Activated CD4-positive, CD25-positive, alpha-beta regulatory T cell treated with anti-CD3 and anti-CD28 coated beads, Interleukin-2, amount 50 U/mL, for 16 hours (primary cell): ENCODE data around the gene POLRMT.
A peak's percentile ranks its signal among the peaks of the same experiment; 100 is the strongest.

ENCODE experiments used
- DNase-seq: peaks from one replicate; pipeline ENCODE4 v3.0.0-alpha.2; 2020; ENCODE audit warnings: low read depth, low spot score

Gene POLRMT

DNA sequence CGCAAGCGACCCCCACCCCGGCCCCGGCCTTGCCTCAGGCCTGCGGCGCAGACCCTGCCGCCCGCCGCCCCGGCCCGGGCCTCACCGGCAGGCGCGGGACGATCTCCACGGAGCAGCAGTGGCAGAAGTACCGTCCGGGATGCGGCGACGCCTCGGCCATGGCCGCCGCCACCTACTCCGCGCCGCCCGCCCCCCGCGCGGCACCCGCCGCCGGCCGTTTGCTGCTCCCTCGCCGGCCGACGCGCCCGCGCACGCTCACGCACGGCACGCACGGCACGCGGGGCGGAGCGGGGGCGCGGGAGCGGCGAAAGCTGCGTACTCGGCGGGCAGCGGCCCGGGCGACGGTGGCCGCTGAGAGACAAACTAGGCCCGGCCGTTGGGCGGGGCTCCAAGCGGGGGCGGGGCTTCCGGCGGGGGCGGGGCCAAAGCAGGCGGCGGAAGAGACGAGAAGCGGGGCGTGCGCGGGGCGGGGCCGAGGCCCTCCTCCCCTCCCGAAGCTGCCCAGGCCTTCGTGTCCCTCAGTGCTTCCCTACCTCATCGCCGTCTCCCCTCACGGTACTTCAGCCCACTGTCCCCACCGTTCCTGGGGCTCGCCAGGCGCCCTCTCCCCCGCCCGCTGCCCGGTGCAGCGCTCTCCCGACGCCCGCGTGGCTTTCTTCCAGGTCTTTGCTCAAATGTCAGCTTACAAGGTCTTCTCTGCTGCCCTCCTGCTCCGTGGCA, 29.8 kb upstream of the POLRMT start, which contains the start of gene RNF126:
Gene RNF126, minus strand, starts transcription at position 253 of the 720 bp plus-strand sequence. Its CDS starts 93 bp downstream, at position 160.
- peak; percentile 83 for DNase-seq

DNA sequence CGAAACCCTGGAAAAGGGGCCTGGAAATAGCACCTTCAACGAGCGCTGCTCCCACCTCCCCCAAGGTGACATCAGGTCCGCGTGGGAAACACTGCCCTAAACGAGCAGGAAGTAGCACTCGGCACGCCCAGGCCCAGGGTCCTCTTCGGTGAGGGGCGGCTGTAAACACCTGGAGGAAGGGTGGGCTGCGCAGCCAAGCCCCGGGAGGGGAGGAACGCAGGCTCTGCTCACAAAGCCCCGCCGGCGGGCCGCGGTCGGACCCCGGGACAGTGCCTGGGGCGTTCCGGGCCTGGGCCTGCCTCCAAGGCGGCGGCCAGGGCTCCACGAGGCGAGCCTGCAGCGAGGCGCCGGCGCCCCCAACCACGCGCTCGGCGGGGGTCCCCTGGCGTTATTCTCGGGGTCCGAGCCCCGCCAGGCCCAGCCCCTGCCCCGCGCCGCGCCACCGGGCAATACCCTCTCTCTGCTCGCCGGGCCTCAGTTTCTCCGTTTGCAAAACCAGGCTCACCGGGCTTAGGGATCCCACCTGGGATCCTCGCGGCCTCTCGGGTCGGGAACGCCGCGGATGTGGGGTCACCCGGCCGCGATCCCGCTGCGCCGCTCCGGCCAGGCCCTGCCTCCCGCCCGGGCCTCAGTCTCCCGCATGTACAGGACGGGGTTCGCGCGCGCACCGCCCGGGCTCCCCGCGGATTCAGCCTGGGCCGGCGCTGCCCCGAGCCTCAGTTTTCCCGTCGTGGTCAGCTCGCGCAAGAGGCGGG, 29.0 kb upstream of the POLRMT start:
- peak; percentile 58 for DNase-seq

GRCh38 chr19:661427-662196, 28.3 kb upstream of the POLRMT start:
- DNase-seq = peak; percentile 34

DNA sequence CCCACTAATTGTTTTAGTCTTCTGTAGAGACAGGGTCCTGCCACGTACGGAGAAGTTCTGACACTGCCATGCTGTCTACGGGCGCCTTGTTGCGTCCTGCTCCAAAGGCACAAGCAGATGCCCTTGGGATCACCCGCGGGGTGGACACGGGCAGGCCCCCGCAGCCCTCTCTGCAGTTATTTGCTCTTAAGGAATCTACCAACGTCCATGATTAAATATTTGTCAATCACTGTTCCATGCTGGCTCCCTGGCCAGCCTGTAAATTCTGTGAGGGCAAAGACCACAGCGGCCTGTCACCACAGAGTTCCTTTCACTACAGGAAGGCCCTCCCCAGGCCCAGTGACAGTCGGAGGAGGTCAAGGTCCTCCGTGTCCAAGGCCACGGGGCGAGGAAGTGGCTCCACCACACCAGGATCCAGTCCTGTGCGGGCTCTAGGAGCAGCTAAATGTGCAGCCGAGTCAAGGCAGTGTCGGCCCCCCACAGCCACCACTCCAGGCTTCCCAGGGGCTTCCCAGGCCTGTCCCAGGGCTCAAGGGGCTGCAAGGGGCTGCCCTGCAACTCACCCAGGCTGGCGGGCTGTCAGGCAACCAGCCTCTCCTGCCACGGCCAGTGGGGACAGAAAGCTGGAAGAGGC, 27.6 kb upstream of the POLRMT start:
- no peak for DNase-seq

GRCh38 chr19:658916-659839, 25.8 kb upstream of the POLRMT start:
- DNase-seq = no peak

DNA sequence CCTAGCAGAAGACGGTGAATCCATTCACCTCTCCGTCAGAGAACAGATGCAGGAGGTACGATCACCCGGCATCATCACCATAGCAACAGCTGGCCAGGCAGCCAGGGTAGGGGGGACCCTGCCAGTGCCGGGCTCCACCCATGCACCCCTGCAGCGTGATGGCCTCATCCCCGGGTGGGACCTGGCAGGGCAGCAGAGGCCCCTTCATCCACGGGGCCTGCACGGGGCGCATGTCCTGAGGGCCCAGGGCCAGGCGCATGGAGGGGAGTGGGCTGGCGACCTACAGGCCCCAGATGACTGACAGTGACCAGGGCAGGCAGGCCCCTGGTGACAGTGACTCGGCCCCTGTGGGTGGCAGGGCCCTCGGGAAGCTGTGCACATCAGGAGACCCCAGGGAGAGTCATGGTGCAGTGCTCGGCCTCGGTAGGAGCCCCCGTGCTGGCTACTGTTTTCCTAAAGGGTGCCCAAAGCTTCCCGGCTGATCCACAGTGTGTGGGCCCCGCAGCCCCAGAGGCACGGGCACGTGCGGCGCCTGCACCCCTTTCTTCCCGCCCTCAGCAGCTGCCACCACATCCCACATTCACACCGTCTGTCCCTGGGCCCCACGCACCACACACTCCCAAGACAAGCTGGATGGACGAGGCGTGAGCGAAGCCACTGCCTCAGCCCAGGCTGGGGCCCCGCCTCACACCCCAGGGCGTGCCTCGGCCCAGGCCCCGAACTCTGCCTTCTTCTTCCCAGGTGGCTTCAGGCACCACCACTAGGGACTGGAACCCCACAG, 24.9 kb upstream of the POLRMT start:
- DNase-seq = no peak

DNA sequence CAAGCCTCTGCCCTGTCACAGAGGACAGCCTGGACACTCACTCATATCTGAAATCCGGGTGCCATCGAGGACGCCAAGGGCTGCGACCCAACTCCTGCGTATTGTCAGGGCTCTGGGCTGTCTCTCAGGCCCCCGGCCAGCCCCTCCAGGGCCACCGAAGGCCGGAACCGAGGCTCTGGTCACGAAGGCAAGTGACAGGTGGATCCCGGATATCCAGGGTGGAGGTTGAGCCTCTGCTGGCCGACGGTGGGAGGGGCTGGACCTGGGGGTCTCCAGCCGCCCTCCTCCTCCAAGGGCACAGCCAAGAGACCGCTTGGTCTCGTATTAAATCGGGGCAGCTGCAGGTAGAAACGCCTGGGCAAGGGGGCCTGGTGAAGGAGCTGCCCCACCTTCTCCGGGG, 24.3 kb upstream of the POLRMT start:
- DNase-seq = no peak

GRCh38 chr19:656751-657559, 23.6 kb upstream of the POLRMT start:
- no peak for DNase-seq

DNA sequence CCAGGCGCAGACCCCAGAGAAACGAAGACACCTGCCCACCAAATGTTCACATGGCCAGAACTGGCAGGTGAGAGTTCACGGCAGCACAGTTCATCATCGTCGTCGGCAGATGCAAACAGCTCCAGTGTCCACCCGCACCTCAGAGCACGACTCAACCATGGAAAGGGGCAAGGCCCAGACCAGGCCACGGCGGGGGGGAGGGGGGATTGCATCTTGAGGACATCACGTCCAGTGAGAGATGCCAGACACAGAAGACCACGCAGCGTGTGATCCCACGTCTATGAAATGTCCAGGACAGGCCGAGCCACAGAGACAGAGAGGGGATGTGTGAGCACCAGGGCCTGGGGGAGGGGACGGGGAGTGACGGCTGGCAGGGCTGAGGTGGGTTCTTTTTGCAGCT, 22.4 kb upstream of the POLRMT start:
- DNase-seq = no peak

- no peak for DNase-seq
Observed at GRCh38 chr19:653425-653824, 20.1 kb upstream of the POLRMT start.

DNA sequence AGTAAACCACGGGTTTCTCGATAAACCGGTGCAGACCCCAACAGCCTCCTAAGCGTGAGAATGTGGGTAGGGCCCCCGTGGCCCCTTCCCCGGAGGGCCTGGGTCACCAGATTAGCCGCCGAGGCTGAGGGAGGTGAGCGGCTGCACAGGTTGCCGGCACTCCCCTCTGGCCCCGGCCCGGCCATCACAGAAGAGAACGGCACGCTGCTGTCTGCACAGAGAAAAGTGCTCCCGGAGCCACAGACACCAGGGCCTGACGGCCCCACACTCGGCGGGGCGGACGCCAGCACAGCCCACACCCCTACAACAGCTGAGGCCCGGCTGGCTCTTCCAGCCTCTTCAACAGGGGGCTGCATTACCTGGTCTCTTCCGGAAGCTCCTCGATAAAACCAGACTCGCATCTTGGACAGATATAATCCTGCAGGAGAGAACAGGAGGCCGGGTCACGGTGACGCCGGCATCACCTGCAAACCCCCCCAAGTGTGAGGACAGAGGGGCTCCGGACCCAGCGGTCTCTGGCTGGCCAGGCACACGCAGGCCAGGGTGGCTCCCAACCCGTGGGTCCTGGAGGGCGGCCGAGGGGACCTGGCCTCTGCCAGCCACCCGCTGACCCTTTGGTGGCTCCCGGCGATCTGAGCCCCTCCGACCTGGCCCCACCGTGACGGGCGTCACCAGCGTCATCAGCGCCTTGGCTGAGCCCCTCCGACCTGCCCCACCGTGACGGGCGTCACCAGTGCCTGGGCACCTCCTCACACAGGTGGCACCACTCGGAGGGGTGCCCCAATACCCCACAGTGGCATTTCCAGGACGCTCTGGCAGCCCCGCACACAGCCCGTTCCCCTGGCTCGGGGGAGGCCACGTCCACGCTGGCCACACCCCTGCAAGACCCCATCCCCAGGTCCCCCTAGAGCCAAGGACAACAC, 19.4 kb upstream of the POLRMT start:
- DNase-seq = no peak

- DNase-seq = no peak
Observed at GRCh38 chr19:651991-652390, 18.7 kb upstream of the POLRMT start.

DNA sequence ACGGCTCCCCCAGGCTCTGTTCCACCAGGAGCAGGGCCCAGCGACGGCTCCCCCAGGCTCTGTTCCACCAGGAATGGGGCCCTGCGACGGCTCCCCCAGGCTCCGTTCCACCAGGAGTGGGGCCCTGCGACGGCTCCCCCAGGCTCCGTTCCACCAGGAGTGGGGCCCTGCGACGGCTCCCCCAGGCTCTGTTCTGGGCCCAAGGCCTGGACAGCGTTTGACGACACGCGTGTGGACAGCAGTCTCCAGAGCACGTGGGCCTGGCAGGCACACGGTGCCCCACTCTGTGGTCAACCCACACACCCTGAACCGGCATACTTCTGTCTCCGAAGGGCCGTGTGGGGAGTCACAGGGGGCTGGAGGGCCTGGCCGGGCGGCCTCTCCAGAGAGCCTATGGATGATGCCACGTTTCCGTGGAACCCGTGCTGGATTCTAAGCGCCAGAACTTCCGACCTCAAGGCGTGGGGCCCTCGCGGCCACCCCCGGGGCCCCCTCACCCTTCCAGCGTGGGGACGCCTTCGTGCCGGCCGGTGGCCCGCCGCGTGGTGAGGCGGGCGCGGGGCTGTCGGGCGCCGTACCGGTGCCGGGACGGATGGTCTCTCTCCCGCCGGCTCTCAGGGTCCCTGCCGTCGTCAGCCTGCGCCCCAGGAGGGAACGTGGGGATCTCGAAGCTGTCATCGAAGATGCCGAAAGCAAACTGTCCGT, 17.9 kb upstream of the POLRMT start:
- no peak for DNase-seq

GRCh38 chr19:650121-650520, 16.8 kb upstream of the POLRMT start:
- DNase-seq = no peak

- DNase-seq = no peak
Observed at GRCh38 chr19:648904-649801, 15.8 kb upstream of the POLRMT start.

GRCh38 chr19:648305-648704, 15.0 kb upstream of the POLRMT start:
- no peak for DNase-seq
